ENCODE measurements around the gene C3AR1. TPM values are rescaled to one million over a fixed set of nuclear protein-coding genes. Genes with fewer than 3 reads are reported as not detected.

Gene C3AR1
- total RNA-seq, 1 experiment from 2014 or later = not detected

- Histone ChIP-seq H3K27ac (ENCODE audit: insufficient read length, low read depth, low read length) (no peak overlapping the region), H3T11ph (ENCODE audit: low read length) (no peak overlapping the region), H3K18ac (ENCODE audit: insufficient read length, low read depth, low read length) (no peak overlapping the region), H2BK20ac (ENCODE audit: low read depth, low read length, poor library complexity, severe bottlenecking) (no peak overlapping the region), H3K4ac (ENCODE audit: low read depth, low read length) (no peak overlapping the region), H3K79me2 (ENCODE audit: insufficient read depth, low read length) (no peaks in the 10 kb centered on the region; the same call in 1 of the 2 replicates), H3K27me3 (ENCODE audit: insufficient read depth, low read length) (no peaks in the 10 kb centered on the region), H3K4me1 (ENCODE audit: insufficient read depth, low read length) (peaks cover 27% of the 10 kb centered on the region; the same call in 1 of the 2 replicates), H3K9ac (ENCODE audit: extremely low read depth, insufficient read length, low read length) (no peak overlapping the region), H4K91ac (ENCODE audit: insufficient read length, low read depth, low read length) (no peak overlapping the region), H2BK5ac (ENCODE audit: insufficient read length, low read length) (no peak overlapping the region), H3K56ac (ENCODE audit: insufficient read length, low read depth, low read length) (no peak overlapping the region), H4K8ac (replicated peaks; ENCODE audit: insufficient read length, low read depth, low read length) (no peak overlapping the region), H2BK15ac (ENCODE audit: low read depth, low read length) (no peak overlapping the region), H2AK5ac (ENCODE audit: insufficient read length, low read length) (no peak overlapping the region), H3K9me3 (ENCODE audit: control insufficient read depth, low read depth, low read length) (no peaks in the 10 kb centered on the region), H3K23me2 (ENCODE audit: insufficient read length, low read depth, low read length, poor library complexity, severe bottlenecking) (peaks cover 10% of the 10 kb centered on the region), H3K14ac (ENCODE audit: insufficient read depth, low read length) (no peak overlapping the region), H4K5ac (ENCODE audit: insufficient read length, low read depth, low read length) (no peak overlapping the region), H2AFZ (ENCODE audit: low read length) (no peak overlapping the region), H2BK120ac (ENCODE audit: low read depth, low read length, poor library complexity, severe bottlenecking) (no peak overlapping the region), H3K4me2 (ENCODE audit: insufficient read depth, insufficient read length, low read length) (no peak overlapping the region), H2BK12ac (ENCODE audit: insufficient read length, low read depth, low read length) (no peak overlapping the region), H4K20me1 (ENCODE audit: control insufficient read depth, insufficient read depth, insufficient read length) (no peaks in the 10 kb centered on the region), H3K23ac (ENCODE audit: insufficient read length, low read depth, low read length) (no peak overlapping the region), H3K79me1 (ENCODE audit: insufficient read depth, low read depth, low read length, poor library complexity, severe bottlenecking) (no peaks in the 10 kb centered on the region)
- no peaks in the 10 kb centered on the region for H3K9me3 Mint-ChIP-seq
- H3K27me3 Mint-ChIP-seq (ENCODE audit: low read depth) = peaks cover 3% of the 10 kb centered on the region
- no peak for DNase-seq
- TF ChIP-seq, protein P1, sequence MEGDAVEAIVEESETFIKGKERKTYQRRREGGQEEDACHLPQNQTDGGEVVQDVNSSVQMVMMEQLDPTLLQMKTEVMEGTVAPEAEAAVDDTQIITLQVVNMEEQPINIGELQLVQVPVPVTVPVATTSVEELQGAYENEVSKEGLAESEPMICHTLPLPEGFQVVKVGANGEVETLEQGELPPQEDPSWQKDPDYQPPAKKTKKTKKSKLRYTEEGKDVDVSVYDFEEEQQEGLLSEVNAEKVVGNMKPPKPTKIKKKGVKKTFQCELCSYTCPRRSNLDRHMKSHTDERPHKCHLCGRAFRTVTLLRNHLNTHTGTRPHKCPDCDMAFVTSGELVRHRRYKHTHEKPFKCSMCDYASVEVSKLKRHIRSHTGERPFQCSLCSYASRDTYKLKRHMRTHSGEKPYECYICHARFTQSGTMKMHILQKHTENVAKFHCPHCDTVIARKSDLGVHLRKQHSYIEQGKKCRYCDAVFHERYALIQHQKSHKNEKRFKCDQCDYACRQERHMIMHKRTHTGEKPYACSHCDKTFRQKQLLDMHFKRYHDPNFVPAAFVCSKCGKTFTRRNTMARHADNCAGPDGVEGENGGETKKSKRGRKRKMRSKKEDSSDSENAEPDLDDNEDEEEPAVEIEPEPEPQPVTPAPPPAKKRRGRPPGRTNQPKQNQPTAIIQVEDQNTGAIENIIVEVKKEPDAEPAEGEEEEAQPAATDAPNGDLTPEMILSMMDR (conservative IDR thresholded peaks at IDR 0.05) = no peak
- WGBS (ENCODE audit: extremely low coverage, insufficient read length, low lambda C conversion rate) = no CpG with 5 or more reads among the region's 6 CpGs
- H3K27ac Mint-ChIP-seq = peak overlapping the region in 1 of 3 experiments; percentile 56; a peak in 1 of 7 replicates
- peak overlapping the region in 1 of 2 experiments; percentile 61; a peak in 2 of 5 replicates for H3K4me3 Mint-ChIP-seq
- peaks cover 1 to 13% (median 4%) of the 10 kb centered on the region in 3 experiments; a peak in 4 of 7 replicates for H3K36me3 Mint-ChIP-seq (ENCODE audit: insufficient read depth in 1 of 3, low read depth in 3 of 3)
- H3K4me1 Mint-ChIP-seq = peaks cover 55 to 63% of the 10 kb centered on the region in 2 experiments
These were observed 29.0 kb downstream of the C3AR1 start for GRCh38 chr12:8037046-8037663.

Data from H9 (cell line).